Fibroblast of the conjunctiva (primary cell): Measurements from ENCODE around the gene ACTN1.
"Not testable (repeated sequence)": the region's sequence is repeated elsewhere in the genome, so short reads cannot be mapped to it uniquely, and the experiment has no call there.

Source experiments
- DNase-seq: peaks from one replicate; pipeline ENCODE4 v3.0.0-alpha.2; 2010; ENCODE audit warnings: low read depth

Gene ACTN1

DNA sequence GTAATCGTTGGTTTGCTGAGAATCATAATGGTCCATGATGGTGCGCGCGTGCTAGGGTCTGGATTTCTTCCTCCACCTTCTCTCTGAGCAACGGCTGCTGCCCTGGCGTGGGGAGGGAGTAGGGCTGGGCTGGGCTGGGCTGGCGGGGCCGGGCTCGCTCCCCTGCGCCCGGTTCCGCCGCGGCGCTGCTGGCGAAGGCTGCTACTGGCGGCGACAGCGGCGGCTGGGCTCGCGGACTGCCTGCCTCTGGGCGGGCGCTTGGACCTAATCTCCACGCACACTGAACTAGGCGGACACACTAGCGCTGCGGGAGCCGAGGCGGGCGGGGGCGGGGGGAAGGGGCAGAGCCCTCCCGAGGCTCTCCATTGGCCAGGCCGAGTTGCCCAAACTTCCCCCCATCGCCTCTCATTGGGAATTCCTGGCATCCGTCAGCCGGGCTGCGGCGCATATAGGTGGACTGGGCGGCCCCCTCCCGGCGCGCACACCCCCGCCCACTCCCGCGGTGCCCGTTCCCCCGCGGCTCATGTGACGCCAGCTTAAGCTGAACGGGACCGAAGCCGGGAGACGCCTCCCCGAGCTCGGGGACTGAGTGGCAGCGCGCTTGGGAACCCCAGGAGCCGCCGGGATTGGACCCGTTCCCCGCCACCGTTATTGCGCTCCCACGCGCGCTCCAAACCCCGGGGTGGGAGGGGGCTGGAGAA is at the start of gene ACTN1:
TSS of gene ACTN1 (minus strand) at position 282 of the 701 bp plus-strand sequence. CDS start at position 36, 246 bp downstream.
- peak; percentile 93 for DNase-seq

- no peak for DNase-seq
These were observed 48.3 kb upstream of the ACTN1 start for GRCh38 chr14:69027242-69027913.

DNA sequence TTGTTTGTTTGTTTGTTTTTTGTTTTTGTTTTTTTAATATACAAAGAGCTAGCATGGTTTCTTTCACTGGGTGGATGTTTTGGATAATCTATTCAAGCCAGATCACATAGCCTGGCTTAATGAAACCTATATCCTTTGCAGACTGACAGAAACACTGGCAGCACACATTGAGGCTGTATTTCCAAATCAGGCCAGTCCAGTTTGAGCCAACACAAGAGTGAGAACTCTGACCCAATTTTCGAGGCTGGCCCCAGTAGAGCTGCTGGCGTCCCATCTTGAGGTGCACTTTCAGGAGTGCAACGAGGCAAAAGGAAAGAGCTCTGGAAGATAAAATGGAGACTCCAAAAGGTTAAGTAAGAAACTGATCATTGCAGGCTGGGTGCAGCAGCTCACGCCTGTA is 43.9 kb upstream of the ACTN1 start:
- DNase-seq: no peak

DNA sequence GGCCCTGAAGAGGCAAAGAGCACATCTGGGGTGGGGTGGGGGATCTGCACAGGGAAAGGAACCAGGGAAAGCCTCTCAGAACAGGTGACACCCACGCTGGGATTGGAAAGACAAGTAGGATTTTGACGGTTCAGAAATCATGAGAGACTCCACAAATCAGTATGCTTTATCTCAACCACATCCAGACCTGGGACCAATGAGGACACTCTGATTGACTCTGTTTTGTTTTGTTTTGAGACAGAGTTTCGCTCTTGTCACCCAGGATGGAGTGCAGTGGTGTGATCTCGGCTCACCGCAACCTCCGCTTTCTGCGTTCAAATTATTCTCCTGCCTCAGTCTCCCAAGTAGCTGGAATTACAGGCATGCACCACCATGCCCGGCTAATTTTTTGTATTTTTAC is 43.0 kb upstream of the ACTN1 start:
- not testable (repeated sequence) for DNase-seq

DNA sequence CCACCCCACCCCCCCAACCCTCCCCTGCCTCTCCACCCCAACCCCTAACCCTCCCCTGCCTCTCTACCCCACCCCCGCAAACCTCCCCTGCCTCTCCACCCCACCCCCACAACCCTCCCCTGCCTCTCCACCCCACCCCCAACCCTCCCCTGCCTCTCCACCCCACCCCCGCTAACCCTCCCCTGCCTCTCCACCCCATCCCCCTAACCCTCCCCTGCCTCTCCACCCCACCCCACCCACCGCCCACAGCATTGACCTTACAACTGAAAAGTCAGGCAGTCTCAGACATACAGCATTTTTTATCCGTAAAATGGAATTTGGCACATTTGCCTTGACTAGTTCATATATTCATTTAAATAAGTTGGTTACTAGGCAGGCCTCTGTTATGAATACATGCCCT is 38.6 kb upstream of the ACTN1 start:
- DNase-seq: no peak

DNA sequence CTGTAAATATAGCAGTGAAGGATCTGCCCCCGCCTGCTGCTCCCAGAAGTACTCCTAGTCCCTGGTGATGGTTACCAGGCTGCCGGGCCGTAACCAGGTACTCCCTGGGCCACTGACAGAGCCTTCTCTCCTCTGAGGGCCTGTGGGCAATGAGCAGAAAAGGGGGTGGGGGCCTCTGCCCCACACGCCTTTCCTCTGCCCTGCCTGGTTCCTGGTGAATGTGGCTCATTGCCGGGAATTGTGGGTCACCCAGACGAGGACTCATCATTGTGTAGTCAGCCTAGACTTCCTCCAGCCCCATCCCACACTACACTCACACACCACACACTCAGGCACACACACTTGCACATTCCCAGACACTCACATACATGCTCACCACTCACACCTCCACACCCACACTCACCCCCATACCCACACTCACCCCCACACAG is 35.7 kb upstream of the ACTN1 start:
- DNase-seq: no peak

GRCh38 chr14:69013943-69014782 is 35.1 kb upstream of the ACTN1 start:
- peak; percentile 49 for DNase-seq

DNA sequence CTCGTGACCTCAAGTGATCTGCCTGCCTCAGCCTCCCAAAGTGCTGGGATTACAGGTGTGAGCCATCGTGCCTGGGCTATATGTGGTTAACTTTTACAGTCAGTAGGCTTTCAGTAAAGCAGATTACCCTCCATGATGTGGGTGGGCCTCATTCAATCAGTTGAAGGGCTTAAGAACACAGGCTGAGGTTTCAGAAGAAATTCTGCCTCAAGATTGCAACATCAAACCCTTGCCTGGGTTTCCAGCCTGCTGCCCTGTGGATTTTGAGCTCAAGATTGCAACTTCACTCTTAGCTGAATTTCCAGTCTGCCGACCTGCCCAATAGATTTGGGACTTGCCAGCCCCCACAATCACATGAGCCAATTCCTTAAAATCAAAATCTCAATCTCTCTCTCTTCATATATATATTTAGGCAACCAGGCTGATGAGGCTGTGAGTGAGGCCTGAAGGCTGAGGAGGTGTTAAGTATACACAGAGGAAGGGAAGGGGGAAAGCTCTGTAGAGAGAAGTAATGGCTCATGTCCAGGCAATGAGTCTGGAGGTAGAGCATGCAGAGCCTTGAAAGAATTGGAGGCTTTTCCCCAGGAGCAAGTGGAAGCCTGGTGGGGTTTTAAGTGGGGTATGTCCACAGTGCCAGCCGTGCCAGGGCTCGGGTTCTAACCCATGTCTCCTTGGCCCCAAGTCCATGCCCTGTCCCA is 33.3 kb upstream of the ACTN1 start:
- no peak for DNase-seq

DNA sequence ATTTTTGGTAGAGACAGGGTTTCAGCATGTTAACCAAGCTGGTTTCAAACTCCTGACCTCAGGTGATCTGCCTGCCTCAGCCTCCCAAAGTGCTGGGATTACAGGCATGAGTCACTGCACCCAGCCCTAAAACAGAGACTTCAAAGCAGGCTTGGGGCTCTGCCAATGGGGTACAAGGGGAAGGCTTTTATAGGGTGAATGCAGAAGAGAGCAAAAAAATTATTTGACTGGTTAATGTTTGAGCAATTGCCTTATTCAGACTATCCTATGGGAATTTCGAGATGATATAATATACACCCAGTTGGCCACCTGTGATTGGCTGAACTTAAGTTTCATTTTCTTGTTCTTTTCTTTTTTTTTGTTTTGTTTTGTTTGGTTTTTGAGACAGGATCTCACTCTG is 31.5 kb upstream of the ACTN1 start:
- no peak for DNase-seq

DNA sequence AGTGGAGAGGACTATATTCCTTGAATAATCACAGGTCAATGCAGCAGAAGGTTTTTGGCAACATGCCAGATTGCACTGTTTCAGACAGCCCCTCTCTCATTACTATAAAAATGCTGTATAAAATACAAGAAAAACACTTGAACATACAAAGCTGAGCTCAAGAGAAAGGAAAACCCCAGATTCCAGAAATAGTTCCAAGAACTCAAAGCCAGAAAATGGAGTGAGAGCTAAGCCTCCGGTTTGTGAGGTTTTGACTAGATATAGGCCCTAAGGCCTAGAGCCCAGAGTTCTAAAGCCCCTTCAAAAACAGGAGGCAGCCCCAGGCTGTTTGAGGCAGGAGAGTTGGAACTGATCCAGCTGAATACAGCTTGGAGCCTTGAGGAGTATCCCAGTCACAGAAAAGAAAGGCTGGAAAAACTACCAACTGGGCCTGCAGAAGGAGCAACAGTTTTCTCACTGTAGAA is 29.4 kb upstream of the ACTN1 start:
- no peak for DNase-seq

DNA sequence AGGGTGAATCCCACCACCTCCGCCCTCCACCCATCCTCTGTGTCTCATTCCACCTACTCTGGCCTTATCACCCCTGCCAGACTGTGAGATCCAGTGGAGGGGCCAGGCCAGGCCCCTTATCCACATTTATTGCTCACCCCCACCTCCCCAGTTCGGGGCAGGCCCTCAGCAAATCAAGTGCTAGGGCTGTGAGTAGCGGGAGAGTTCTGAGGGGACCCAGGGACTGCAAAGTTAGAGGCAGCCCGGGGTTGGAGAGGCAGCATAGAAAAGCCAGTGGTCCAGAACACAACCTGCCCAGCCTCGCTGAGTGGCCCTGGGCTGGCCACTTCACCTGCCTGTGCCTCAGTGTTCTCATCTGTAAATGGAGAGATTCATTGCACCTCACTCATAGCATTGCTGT is 27.2 kb upstream of the ACTN1 start:
- DNase-seq: no peak

DNA sequence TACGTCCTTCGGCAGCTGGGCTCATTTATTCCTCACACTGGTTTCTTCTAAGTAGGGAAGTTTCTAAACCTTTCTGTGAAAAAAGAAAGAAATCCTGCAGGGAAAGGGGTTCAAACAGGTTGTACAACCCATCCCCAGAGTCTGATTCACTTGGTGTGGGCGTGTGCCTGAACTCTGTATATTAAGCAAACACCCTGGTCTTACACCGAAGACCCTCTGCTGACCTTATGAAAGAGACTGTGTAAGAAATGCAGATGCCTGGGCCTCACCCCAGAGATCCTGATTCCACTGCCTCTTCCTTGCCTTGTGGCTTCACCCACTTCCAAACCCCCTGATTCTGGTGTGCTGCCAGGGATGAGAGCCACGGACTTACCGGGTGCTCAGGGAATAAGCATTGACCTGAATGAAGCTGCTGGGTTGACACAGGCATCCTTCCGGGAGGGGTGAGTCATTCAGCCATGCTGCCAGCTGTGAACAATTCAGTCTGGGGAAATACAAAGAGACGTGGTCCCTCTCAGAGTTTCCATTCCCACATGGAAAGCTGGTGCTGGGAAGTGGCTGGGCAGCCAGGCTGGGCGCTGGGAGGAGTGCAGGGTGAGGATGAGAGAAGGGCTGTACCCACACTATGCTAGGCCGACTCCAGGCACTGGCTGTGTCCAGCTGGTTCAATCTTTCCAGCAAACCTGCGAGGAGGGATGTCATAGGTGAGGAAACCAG is 26.5 kb upstream of the ACTN1 start:
- peak; percentile 77 for DNase-seq

DNA sequence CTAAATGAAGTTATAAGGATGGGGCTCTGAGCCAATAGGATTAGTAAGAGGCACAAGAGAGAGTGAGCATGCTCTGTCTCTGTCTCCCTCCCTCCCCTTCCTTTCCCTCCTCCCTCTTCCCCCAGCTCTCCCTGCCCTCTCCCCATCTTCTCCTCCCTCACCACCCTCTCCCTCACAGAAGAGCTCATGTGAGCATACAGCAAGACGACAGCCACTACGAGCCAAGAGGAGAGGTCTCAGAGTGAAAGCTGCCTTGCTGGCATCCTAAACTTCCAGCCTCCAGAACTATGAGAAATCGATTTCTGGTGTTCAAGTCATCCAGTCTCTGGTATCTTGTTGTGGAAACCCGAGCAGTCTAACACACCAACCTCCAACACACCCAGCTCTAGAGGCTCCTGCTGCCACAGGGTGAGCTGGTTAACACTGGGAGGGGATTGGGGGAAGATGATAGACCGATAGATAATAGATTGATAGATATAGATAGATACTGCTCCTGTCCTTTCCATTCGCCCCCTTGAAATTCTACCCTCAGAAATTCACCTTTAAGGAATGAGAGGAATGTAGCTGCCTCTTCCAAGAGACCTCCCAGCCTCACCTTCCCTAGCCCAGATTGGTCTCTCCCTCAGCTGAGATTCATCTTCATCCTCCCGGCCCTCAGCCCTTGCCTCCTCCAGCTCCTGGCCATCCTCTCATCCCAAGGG is 25.8 kb upstream of the ACTN1 start:
- DNase-seq: no peak

GRCh38 chr14:69003626-69004025 is 24.5 kb upstream of the ACTN1 start:
- DNase-seq: no peak

- no peak for DNase-seq
These were observed 23.0 kb upstream of the ACTN1 start for GRCh38 chr14:69002069-69002468.

DNA sequence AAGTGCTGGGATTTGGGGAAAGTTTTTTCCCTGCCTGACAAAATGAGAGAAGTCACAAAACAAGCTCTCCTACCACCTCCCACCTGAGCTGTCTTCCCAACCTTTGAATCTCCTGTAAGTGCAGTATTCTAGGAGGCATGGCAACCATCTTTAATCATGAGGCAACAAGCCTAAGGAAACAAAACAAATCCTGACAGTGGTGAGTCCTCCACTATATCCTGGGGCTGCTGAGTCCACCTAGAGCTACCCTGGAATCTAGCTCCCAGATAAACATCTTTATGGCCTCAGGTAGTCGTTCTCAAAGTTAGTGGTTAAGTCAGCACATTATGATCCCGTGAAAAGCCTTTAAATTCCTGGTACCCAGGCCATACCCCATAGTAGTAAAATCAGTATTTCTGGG is 22.3 kb upstream of the ACTN1 start:
- no peak for DNase-seq

GRCh38 chr14:68998062-68998461 is 19.0 kb upstream of the ACTN1 start:
- DNase-seq: no peak

DNA sequence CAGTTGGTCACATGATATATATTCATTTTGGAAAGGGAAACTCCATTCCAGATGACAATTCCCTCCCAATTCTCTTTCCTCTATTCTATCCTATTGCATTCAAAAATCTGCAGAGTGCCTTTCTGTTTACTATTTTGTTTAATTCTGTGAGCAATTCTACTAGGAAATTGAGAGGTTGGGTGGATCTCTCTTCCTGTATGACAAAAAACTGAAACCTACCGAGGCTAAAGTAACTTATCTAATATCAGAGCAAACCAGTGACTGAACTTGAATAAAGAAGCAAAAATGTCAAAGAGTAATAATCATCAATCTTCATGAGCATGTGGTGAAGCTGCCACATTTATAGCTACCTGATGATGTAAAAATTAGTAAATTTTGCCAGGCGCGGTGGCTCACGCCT is 16.6 kb upstream of the ACTN1 start:
- DNase-seq: no peak

DNA sequence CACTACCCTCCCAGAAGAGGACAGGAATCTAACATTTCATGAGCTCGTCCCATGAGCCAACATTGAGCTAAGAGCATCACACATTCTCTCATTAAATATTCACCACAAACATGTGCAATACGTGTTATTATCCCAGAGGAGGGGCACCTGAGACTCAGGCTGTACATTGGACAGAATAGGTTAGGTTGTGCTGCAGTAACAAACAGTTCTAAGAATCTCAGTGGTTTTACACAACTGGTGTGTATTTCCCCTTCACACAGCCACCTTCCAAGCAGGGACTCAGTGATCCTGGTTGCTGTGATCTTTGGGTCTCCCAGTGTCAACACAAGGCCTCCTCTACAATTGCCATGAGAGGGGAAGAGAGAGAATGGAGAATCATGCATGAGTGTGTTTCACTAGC is 15.0 kb upstream of the ACTN1 start:
- no peak for DNase-seq

DNA sequence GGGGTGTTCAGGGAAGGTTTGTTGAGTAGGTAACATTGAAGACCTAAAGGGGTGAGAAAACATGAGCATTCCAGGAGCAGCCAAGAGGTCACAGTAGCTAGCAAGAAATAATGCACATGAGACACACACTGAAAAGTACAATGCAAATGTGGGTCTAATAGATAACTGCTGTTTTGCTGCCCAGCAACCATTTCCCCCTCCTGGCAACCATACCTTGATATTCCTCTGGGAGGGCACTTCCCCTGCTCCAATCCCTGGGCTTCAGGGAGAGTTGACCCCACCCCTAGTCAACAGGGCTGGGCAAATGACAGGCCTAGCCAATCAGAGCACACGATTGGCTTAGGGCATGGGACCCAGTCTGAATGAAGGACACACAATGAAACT is 8.5 kb upstream of the ACTN1 start:
- DNase-seq: no peak
